C4-2B (cell line): Measurements from ENCODE around the gene LIN7B.
"Not testable (repeated sequence)": the region's sequence is repeated elsewhere in the genome, so short reads cannot be mapped to it uniquely, and the experiment has no call there.

Source experiments
- CTCF ChIP-seq: fragments of 450-650 bp; conservative IDR thresholded peaks from 2 replicates; pipeline ENCODE4 v1.5.1; 2017; ENCODE audit warnings: mild to moderate bottlenecking
- ZFX ChIP-seq: fragments of 450-650 bp; IDR thresholded peaks from 2 replicates; pipeline ENCODE4 v1.6.1; 2017

GRCh38 chr19:49074869-49075268 is 39.3 kb upstream of the LIN7B start:
- TF ChIP-seq CTCF, result peak; percentile 62
- TF ChIP-seq ZFX, result not testable (repeated sequence)
